DOHH2 (cell line): ENCODE results near the gene ADCY1.

Source experiments
- H3F3A ChIP-seq: fragments of 200-600 bp; sonication (generic), shearing (Covaris generic); 2 replicates; pipeline ENCODE4 v1.6.0; 2016; ENCODE audit warnings: antibody characterized with exemption, mild to moderate bottlenecking; ENCODE audit not compliant: control insufficient read depth, insufficient read depth
- H3K27ac ChIP-seq: fragments of 200-600 bp; sonication (generic); 2 replicates; pipeline ENCODE4 v1.5.1; 2014; ENCODE audit warnings: low read depth, mild to moderate bottlenecking, low read length, moderate library complexity
- H3K27me3 ChIP-seq: fragments of 200-600 bp; sonication (generic); 2 replicates; pipeline ENCODE4 v1.6.1; 2014; ENCODE audit warnings: mild to moderate bottlenecking, low read length, mixed read lengths; ENCODE audit not compliant: control insufficient read depth
- H3K36me3 ChIP-seq: fragments of 200-600 bp; sonication (generic); 2 replicates; pipeline ENCODE4 v1.6.1; 2014; ENCODE audit warnings: mild to moderate bottlenecking, low read length, moderate library complexity, mixed read lengths; ENCODE audit not compliant: control insufficient read depth
- H3K4me1 ChIP-seq: fragments of 200-600 bp; sonication (generic); 2 replicates; pipeline ENCODE4 v1.6.1; 2014; ENCODE audit warnings: mild to moderate bottlenecking, low read length, mixed read lengths; ENCODE audit not compliant: control insufficient read depth
- H3K4me2 ChIP-seq: fragments of 200-600 bp; sonication (generic); 2 replicates; pipeline ENCODE4 v1.6.0; 2014; ENCODE audit warnings: mild to moderate bottlenecking, low read length, moderate library complexity
- H3K4me3 ChIP-seq: fragments of 200-600 bp; sonication (generic); 2 replicates; pipeline ENCODE4 v1.5.1; 2014; ENCODE audit warnings: mild to moderate bottlenecking, low read length, mixed read lengths
- H3K79me2 ChIP-seq: fragments of 200-600 bp; sonication (generic); 2 replicates; pipeline ENCODE4 v1.6.1; 2014; ENCODE audit warnings: mild to moderate bottlenecking, low read length, mixed read lengths; ENCODE audit not compliant: control insufficient read depth
- H3K9me2 ChIP-seq: fragments of 200-600 bp; sonication (generic); replicated peaks from 2 replicates; pipeline ENCODE4 v1.6.1; 2014; ENCODE audit warnings: mild to moderate bottlenecking, low read length, mixed read lengths; ENCODE audit not compliant: control insufficient read depth
- H3K9me3 ChIP-seq: fragments of 200-600 bp; sonication (generic); 2 replicates; pipeline ENCODE4 v1.6.1; 2014; ENCODE audit warnings: antibody characterized with exemption, low read length, mixed read lengths; ENCODE audit not compliant: control insufficient read depth, insufficient read depth
- H4K20me1 ChIP-seq: fragments of 200-600 bp; sonication (generic); 2 replicates; pipeline ENCODE4 v1.6.0; 2014; ENCODE audit warnings: low read depth, mild to moderate bottlenecking, antibody characterized with exemption, low read length, moderate library complexity; ENCODE audit not compliant: control insufficient read depth, insufficient read depth
- CTCF ChIP-seq: fragments of 200-600 bp; sonication (generic); IDR thresholded peaks from one replicate; pipeline ENCODE4 v1.5.1; 2014; ENCODE audit warnings: antibody characterized with exemption, mild to moderate bottlenecking, low read depth, low read length; ENCODE audit not compliant: poor library complexity, severe bottlenecking
- EZH2phosphoT487 ChIP-seq: fragments of 200-600 bp; sonication (generic); IDR thresholded peaks from 2 replicates; pipeline ENCODE4 v1.6.1; 2017; ENCODE audit warnings: borderline replicate concordance, mild to moderate bottlenecking, antibody characterized with exemption, low read length, moderate library complexity, mixed read lengths

ADCY1 gene

GRCh38 chr7:45697576-45698136, 123.5 kb downstream of the ADCY1 start:
- H3K79me2 ChIP-seq = no peaks in the 10 kb centered on the region
- no peaks in the 10 kb centered on the region for H3K27me3 ChIP-seq
- H3K4me3 ChIP-seq = no peak overlapping the region
- no peaks in the 10 kb centered on the region for H3K4me1 ChIP-seq
- no peaks in the 10 kb centered on the region for H3K36me3 ChIP-seq
- TF ChIP-seq CTCF (no peak), EZH2phosphoT487 (no peak)
- H3K27ac ChIP-seq = no peak overlapping the region
- no peaks in the 10 kb centered on the region for H3K9me3 ChIP-seq
- no peaks in the 10 kb centered on the region for H4K20me1 ChIP-seq
- H3F3A ChIP-seq = no peaks in the 10 kb centered on the region
- H3K9me2 ChIP-seq = no peaks in the 10 kb centered on the region
- H3K4me2 ChIP-seq = no peak overlapping the region

- Histone ChIP-seq H3K27me3 (no peaks in the 10 kb centered on the region), H3K4me2 (no peak overlapping the region), H3K9me2 (no peaks in the 10 kb centered on the region), H3K4me1 (no peaks in the 10 kb centered on the region), H3K9me3 (no peaks in the 10 kb centered on the region), H4K20me1 (no peaks in the 10 kb centered on the region), H3K4me3 (no peak overlapping the region), H3K27ac (no peak overlapping the region), H3K36me3 (no peaks in the 10 kb centered on the region), H3K79me2 (no peaks in the 10 kb centered on the region), H3F3A (no peaks in the 10 kb centered on the region)
- no peak for TF ChIP-seq EZH2phosphoT487
- no peak for TF ChIP-seq CTCF
These were observed 124.3 kb downstream of the ADCY1 start for GRCh38 chr7:45698303-45699014.

- TF ChIP-seq CTCF (no peak), EZH2phosphoT487 (no peak)
- no peaks in the 10 kb centered on the region for H3K4me1 ChIP-seq
- no peaks in the 10 kb centered on the region for H3K9me3 ChIP-seq
- no peaks in the 10 kb centered on the region for H3K27me3 ChIP-seq
- H3F3A ChIP-seq = no peaks in the 10 kb centered on the region
- no peak overlapping the region for H3K27ac ChIP-seq
- H3K4me2 ChIP-seq = no peak overlapping the region
- H3K36me3 ChIP-seq = no peaks in the 10 kb centered on the region
- no peak overlapping the region for H3K4me3 ChIP-seq
- no peaks in the 10 kb centered on the region for H3K9me2 ChIP-seq
- H4K20me1 ChIP-seq = no peaks in the 10 kb centered on the region
- no peaks in the 10 kb centered on the region for H3K79me2 ChIP-seq
These were observed 124.8 kb downstream of the ADCY1 start for GRCh38 chr7:45699015-45699309.
